HEK293 (cell line): Measurements from ENCODE around the gene ARHGAP32.

Experiments
- CTCF ChIA-PET: fragments of 350-600 bp; formaldehyde crosslinking; extraction: SDS; loops from one replicate; lab custom pipeline; 2021; ENCODE audit warnings: antibody characterized with exemption; lab: Yijun Ruan, JAX
- POLR2A ChIA-PET: fragments of 300-600 bp; formaldehyde crosslinking; extraction: SDS; loops from one replicate; lab custom pipeline; 2020; ENCODE audit warnings: antibody characterized with exemption, inconsistent platforms; lab: Yijun Ruan, JAX
- H3K27ac ChIP-seq: fragments of 200-500 bp; sonication (Bioruptor generic); 2 replicates; pipeline ENCODE4 v1.5.1; 2014; ENCODE audit warnings: low read depth, low read length, control low read depth, inconsistent platforms; ENCODE audit errors: extremely low read depth
- H3K36me3 ChIP-seq, 2 experiments: fragments of 200-500 bp in 1 of 2; sonication (Bioruptor generic) in 1 of 2; 1 replicate in 1 of 2; 2 replicates in 1 of 2; pipeline ENCODE4 v1.5.1; 2014 to 2017; ENCODE audit warnings: inconsistent platforms in 2 of 2, low read length in 2 of 2; ENCODE audit not compliant: control insufficient read depth in 2 of 2, insufficient read depth in 1 of 2
- H3K4me1 ChIP-seq: fragments of 200-500 bp; sonication (Bioruptor generic); 2 replicates; pipeline ENCODE4 v1.5.1; 2014; ENCODE audit warnings: mild to moderate bottlenecking, low read length, inconsistent platforms; ENCODE audit not compliant: control insufficient read depth, insufficient read depth
- H3K4me3 ChIP-seq: 2 replicates; pipeline ENCODE4 v1.5.1; 2011; ENCODE audit warnings: low read depth, mild to moderate bottlenecking, control low read depth, low read length, moderate library complexity
- H3K9me3 ChIP-seq: fragments of 200-500 bp; sonication (Bioruptor generic); 2 replicates; pipeline ENCODE4 v1.5.1; 2014; ENCODE audit warnings: low read depth, low read length, inconsistent platforms; ENCODE audit not compliant: control insufficient read depth, insufficient read depth
- BCL6B ChIP-seq: fragments of 450-650 bp; formaldehyde crosslinking; IDR thresholded peaks from 2 replicates; pipeline ENCODE4 v1.5.1; 2017; ENCODE audit warnings: missing biosample characterization, missing genetic modification characterization
- HIC1 ChIP-seq: fragments of 450-650 bp; formaldehyde crosslinking; IDR thresholded peaks from 2 replicates; pipeline ENCODE4 v1.5.1; 2016; ENCODE audit warnings: missing biosample characterization, missing genetic modification characterization
- INSM2 ChIP-seq: fragments of 450-650 bp; formaldehyde crosslinking; IDR thresholded peaks from 2 replicates; pipeline ENCODE4 v1.5.1; 2016; ENCODE audit warnings: missing biosample characterization, missing genetic modification characterization
- KLF17 ChIP-seq: fragments of 450-650 bp; formaldehyde crosslinking; IDR thresholded peaks from 2 replicates; pipeline ENCODE4 v1.5.1; 2016; ENCODE audit warnings: missing biosample characterization, missing genetic modification characterization
- OVOL3 ChIP-seq: fragments of 450-650 bp; formaldehyde crosslinking; IDR thresholded peaks from 2 replicates; pipeline ENCODE4 v1.5.1; 2016; ENCODE audit warnings: missing biosample characterization, missing genetic modification characterization
- TCF7L2 ChIP-seq: IDR thresholded peaks from 2 replicates; pipeline ENCODE4 v1.6.1; 2011; ENCODE audit warnings: low read depth, mild to moderate bottlenecking, inconsistent platforms, low read length, moderate library complexity, borderline replicate concordance
- TRIM28 ChIP-seq: IDR thresholded peaks from 2 replicates; pipeline ENCODE4 v1.6.1; 2011; ENCODE audit warnings: low read length, control low read depth, borderline replicate concordance
- ZBTB44 ChIP-seq: fragments of 450-650 bp; IDR thresholded peaks from 2 replicates; pipeline ENCODE4 v1.5.1; 2018; ENCODE audit warnings: missing biosample characterization, mild to moderate bottlenecking, missing genetic modification characterization
- ZBTB48 ChIP-seq: fragments of 450-650 bp; formaldehyde crosslinking; IDR thresholded peaks from 2 replicates; pipeline ENCODE4 v1.5.1; 2016; ENCODE audit warnings: missing biosample characterization, missing genetic modification characterization
- ZNF121 ChIP-seq: fragments of 450-650 bp; formaldehyde crosslinking; IDR thresholded peaks from 2 replicates; pipeline ENCODE4 v1.5.1; 2016; ENCODE audit warnings: missing biosample characterization, missing genetic modification characterization
- ZNF169 ChIP-seq: fragments of 450-650 bp; formaldehyde crosslinking; IDR thresholded peaks from 2 replicates; pipeline ENCODE4 v1.5.1; 2016; ENCODE audit warnings: missing biosample characterization, missing genetic modification characterization
- ZNF239 ChIP-seq: fragments of 450-650 bp; formaldehyde crosslinking; IDR thresholded peaks from 2 replicates; pipeline ENCODE4 v1.5.1; 2016; ENCODE audit warnings: missing biosample characterization, missing genetic modification characterization
- ZNF354C ChIP-seq: fragments of 450-650 bp; formaldehyde crosslinking; IDR thresholded peaks from 2 replicates; pipeline ENCODE4 v1.5.1; 2016; ENCODE audit warnings: missing biosample characterization, missing genetic modification characterization, low read depth, borderline replicate concordance
- ZNF394 ChIP-seq: fragments of 450-650 bp; formaldehyde crosslinking; IDR thresholded peaks from 2 replicates; pipeline ENCODE4 v1.5.1; 2016; ENCODE audit warnings: missing biosample characterization, missing genetic modification characterization, mild to moderate bottlenecking, moderate library complexity, borderline replicate concordance
- ZNF521 ChIP-seq: fragments of 450-650 bp; formaldehyde crosslinking; IDR thresholded peaks from 2 replicates; pipeline ENCODE4 v1.5.1; 2017; ENCODE audit warnings: missing biosample characterization, mild to moderate bottlenecking, missing genetic modification characterization
- ZNF549 ChIP-seq: fragments of 450-650 bp; IDR thresholded peaks from 2 replicates; pipeline ENCODE4 v1.5.1; 2018; ENCODE audit warnings: missing biosample characterization, missing genetic modification characterization, mild to moderate bottlenecking, inconsistent platforms, moderate library complexity
- ZNF596 ChIP-seq: fragments of 450-650 bp; IDR thresholded peaks from 2 replicates; pipeline ENCODE4 v1.5.0; 2018; ENCODE audit warnings: missing biosample characterization, mild to moderate bottlenecking, missing genetic modification characterization, moderate library complexity
- ZNF645 ChIP-seq: fragments of 450-650 bp; formaldehyde crosslinking; IDR thresholded peaks from 2 replicates; pipeline ENCODE4; 2016; ENCODE audit warnings: missing biosample characterization, missing genetic modification characterization
- ZNF670 ChIP-seq: fragments of 450-650 bp; formaldehyde crosslinking; IDR thresholded peaks from 2 replicates; pipeline ENCODE4 v1.5.1; 2016; ENCODE audit warnings: missing biosample characterization, missing genetic modification characterization, low read depth
- ZNF707 ChIP-seq: fragments of 450-650 bp; formaldehyde crosslinking; IDR thresholded peaks from 2 replicates; pipeline ENCODE4 v1.5.1; 2016; ENCODE audit warnings: missing biosample characterization, missing genetic modification characterization
- ZNF785 ChIP-seq: fragments of 450-650 bp; formaldehyde crosslinking; IDR thresholded peaks from 2 replicates; pipeline ENCODE4 v1.5.1; 2016; ENCODE audit warnings: missing biosample characterization, missing genetic modification characterization
- ZNF791 ChIP-seq: fragments of 450-650 bp; formaldehyde crosslinking; IDR thresholded peaks from 2 replicates; pipeline ENCODE4 v1.5.1; 2016; ENCODE audit warnings: missing biosample characterization, missing genetic modification characterization

ARHGAP32 gene

GRCh38 chr11:128940156-128940555, 252.0 kb downstream of the ARHGAP32 start (continued):
- no peak for TF ChIP-seq ZNF707 (tag by site-specific recombination)
- TF ChIP-seq TRIM28, result no peak
- no peak for TF ChIP-seq ZBTB48 (tag by site-specific recombination)
- TF ChIP-seq KLF17, result no peak
- TF ChIP-seq ZNF791 (tag by site-specific recombination), result no peak
- TF ChIP-seq ZNF596 (tag by site-specific recombination), result no peak
- TF ChIP-seq ZNF549 (tag by site-specific recombination), result no peak
- TF ChIP-seq HIC1, result no peak
- TF ChIP-seq ZNF239 (tag by site-specific recombination), result no peak

- Histone ChIP-seq H3K4me3 (no peak overlapping the region), H3K36me3 (no peaks in the 10 kb centered on the region), H3K9me3 (no peaks in the 10 kb centered on the region), H3K4me1 (no peaks in the 10 kb centered on the region), H3K27ac (no peak overlapping the region)
- CTCF ChIA-PET, result interaction anchor here (0.7 to 4.9 kb wide), 3 partner anchors 21 to 1193 kb away, joined by 3 to 37 read pairs (median 3); no protein-coding TSS in a partner anchor
- POLR2A ChIA-PET, result no interaction called here
- TF ChIP-seq ZNF645 (tag by site-specific recombination), result no peak
These were observed 252.5 kb downstream of the ARHGAP32 start for GRCh38 chr11:128939591-128939990.

GRCh38 chr11:128938156-128938885, 253.8 kb downstream of the ARHGAP32 start:
- Histone ChIP-seq H3K27ac (no peak overlapping the region), H3K4me3 (no peak overlapping the region), H3K4me1 (no peaks in the 10 kb centered on the region), H3K9me3 (no peaks in the 10 kb centered on the region), H3K36me3 (no peaks in the 10 kb centered on the region)
- ChIA-PET POLR2A (no interaction called here), CTCF (interaction anchor here (0.6 to 4.9 kb wide), 3 partner anchors 19 to 142 kb away, joined by 3 to 37 read pairs (median 3); no protein-coding TSS in a partner anchor)
- TF ChIP-seq ZNF394 (tag by site-specific recombination) (no peak), ZNF169 (no peak), INSM2 (tag by site-specific recombination) (no peak), TCF7L2 (no peak), ZBTB44 (no peak), ZNF670 (tag by site-specific recombination) (no peak), OVOL3 (tag by site-specific recombination) (no peak), ZNF121 (tag by site-specific recombination) (no peak), ZNF521 (tag by site-specific recombination) (no peak), ZNF785 (no peak), BCL6B (tag by site-specific recombination) (no peak), ZNF354C (no peak)
